Measurements from ENCODE around the gene FCER2. TPM values are rescaled to one million over a fixed set of nuclear protein-coding genes. Genes with fewer than 3 reads are reported as not detected.

Gene FCER2
- 100 to 1,000 TPM in 1 of 7 donors, 10 to 100 TPM in 6; 26.4 to 121 (median 47.0) TPM for total RNA-seq
- 100 to 1,000 TPM in 2 of 3 donors, 10 to 100 TPM in 1; 48.0 to 108 (median 105) TPM for polyA plus RNA-seq
- long read RNA-seq, donor 1, partial matches to known transcripts = 0 of 2 reads
- long read RNA-seq, donor 1, other reads (novel, unspliced or antisense) = 0 of 2 reads
- long read RNA-seq, donor 2, partial matches to known transcripts = 0 of 4 reads
- long read RNA-seq, donor 2, other reads (novel, unspliced or antisense) = 0 of 4 reads

- DNase-seq = peak; percentile 85
- intact Hi-C loops (cut with DNase I; ENCODE audit: low total_unique reads) = no loop called here
- peaks cover 9 to 95% (median 55%) of the 10 kb centered on the region in 6 donors for H3K4me1 ChIP-seq
- no peaks in the 10 kb centered on the region for H3K9me3 ChIP-seq
- WGBS, 5 donors = 38 to 60% (median 42%) methylated on average over 20 of the region's 20 CpGs
- H3K36me3 ChIP-seq = peaks cover 0 to 4% (median 0%) of the 10 kb centered on the region in 6 donors
- peak in 2 of 3 donors; percentile 64 to 81 for TF ChIP-seq POLR2AphosphoS5 (IDR thresholded peaks at IDR 0.05)
- no peak for TF ChIP-seq CTCF (IDR thresholded peaks at IDR 0.05 in 8 of 11, conservative IDR thresholded peaks at IDR 0.05 in 3 of 11)
- TF ChIP-seq POLR2A (IDR thresholded peaks at IDR 0.05) = peak in 2 of 3 donors; percentile 30 to 49
- peak within 1 kb of the TSS; percentile 48 to 90 (median 80) for H3K27ac ChIP-seq
- H3K4me3 ChIP-seq = peak within 1 kb of the TSS in 6 of 8 donors; percentile 5 to 59 (median 20)
- peaks cover 0 to 23% (median 0%) of the 10 kb centered on the region in 7 donors for H3K27me3 ChIP-seq (replicated peaks in 1 of 7)
Measured at GRCh38 chr19:7701654-7702457, at the start of gene FCER2. Gene FCER2 (minus strand): TSS chr19:7702131. CDS start chr19:7699760, 2,371 bp downstream.

GRCh38 chr19:7751157-7751783, 49.3 kb upstream of the FCER2 start:
- H3K27ac ChIP-seq = peak overlapping the region in 2 of 8 donors; percentile 36 to 55
- intact Hi-C loops (cut with DNase I; ENCODE audit: low total_unique reads) = no loop called here
- H3K36me3 ChIP-seq = no peaks in the 10 kb centered on the region
- H3K4me1 ChIP-seq = peaks cover 0 to 24% (median 4%) of the 10 kb centered on the region in 6 donors
- DNase-seq = no peak
- 55 to 64% (median 62%) methylated on average over 12 of the region's 12 CpGs for WGBS, 5 donors
- no peak for TF ChIP-seq CTCF (IDR thresholded peaks at IDR 0.05 in 8 of 11, conservative IDR thresholded peaks at IDR 0.05 in 3 of 11)
- no peak for TF ChIP-seq POLR2AphosphoS5 (IDR thresholded peaks at IDR 0.05)
- no peak for TF ChIP-seq POLR2A (IDR thresholded peaks at IDR 0.05)
- H3K4me3 ChIP-seq = no peak overlapping the region
- H3K27me3 ChIP-seq (replicated peaks in 1 of 7) = peaks cover 0 to 23% (median 0%) of the 10 kb centered on the region in 7 donors
- peaks cover 0 to 18% (median 10%) of the 10 kb centered on the region in 8 donors for H3K9me3 ChIP-seq

- TF ChIP-seq POLR2A (IDR thresholded peaks at IDR 0.05) (no peak), CTCF (IDR thresholded peaks at IDR 0.05 in 8 of 11, conservative IDR thresholded peaks at IDR 0.05 in 3 of 11) (no peak), POLR2AphosphoS5 (IDR thresholded peaks at IDR 0.05) (no peak)
- intact Hi-C loops (cut with DNase I; ENCODE audit: low total_unique reads) = no loop called here
- no peak overlapping the region for H3K4me3 ChIP-seq
- peaks cover 0 to 4% (median 0%) of the 10 kb centered on the region in 8 donors for H3K9me3 ChIP-seq
- no peak overlapping the region for H3K27ac ChIP-seq
- peaks cover 0 to 29% (median 0%) of the 10 kb centered on the region in 7 donors for H3K27me3 ChIP-seq (replicated peaks in 1 of 7)
- no peak for DNase-seq
- WGBS, 5 donors = 23 to 42% (median 29%) methylated on average over 4 of the region's 4 CpGs
- peaks cover 0 to 36% (median 9%) of the 10 kb centered on the region in 6 donors for H3K4me1 ChIP-seq
- H3K36me3 ChIP-seq = no peaks in the 10 kb centered on the region
Measured at GRCh38 chr19:7748756-7749155, 46.8 kb upstream of the FCER2 start.
